Choroid plexus epithelial cell (primary cell): ENCODE data around the gene ALDOA.

ENCODE experiments used
- DNase-seq: peaks from one replicate; pipeline ENCODE4 v3.0.0-alpha.2; 2010; ENCODE audit warnings: low read depth
- H3K4me3 ChIP-seq: 2 replicates; pipeline ENCODE4 v1.5.1; 2011; ENCODE audit warnings: low read depth, mild to moderate bottlenecking, control low read depth, low read length, moderate library complexity
- CTCF ChIP-seq: conservative IDR thresholded peaks from 2 replicates; pipeline ENCODE4 v1.5.1; 2011; ENCODE audit warnings: low read depth, mild to moderate bottlenecking, control low read depth, inconsistent platforms, low read length, moderate library complexity

ALDOA gene

GRCh38 chr16:30119428-30119827 lies 53.9 kb downstream of the ALDOA start:
- no peak for TF ChIP-seq CTCF
- H3K4me3 ChIP-seq: no peak overlapping the region
- no peak for DNase-seq
